GM12878 (cell line): Measurements from ENCODE around the gene ENOPH1. TPM values are rescaled to one million over a fixed set of nuclear protein-coding genes. Genes with fewer than 3 reads are reported as not detected.

ENCODE experiments used
- ATAC-seq: fragments of 200-7000 bp; cut with Tn5 transposase; 3 replicates; pipeline ENCODE4 v1.9.1; 2020; ENCODE audit warnings: mild to moderate bottlenecking, moderate library complexity
- BruUV-seq: library from RNA; stranded (reverse); fragments of 400-500 nt; replicated peaks from 2 replicates; lab custom pipeline; 2021; lab: Mats Ljungman, UMichigan
- CTCF ChIA-PET: fragments of 300-600 bp; sonication (Branson Sonifier 250); formaldehyde crosslinking; extraction: SDS; loops from one replicate; lab custom pipeline; 2021; ENCODE audit warnings: inconsistent platforms; lab: Yijun Ruan, JAX
- POLR2A ChIA-PET: fragments of 350-600 bp; formaldehyde crosslinking; extraction: SDS; loops from one replicate; lab custom pipeline; 2021; ENCODE audit warnings: inconsistent platforms; lab: Charles Lee
- RAD21 ChIA-PET: fragments of 300-600 bp; sonication (Branson Sonifier 250); formaldehyde crosslinking; loops from one replicate; lab custom pipeline; 2023; ENCODE audit warnings: antibody characterized with exemption; ENCODE audit not compliant: unreplicated experiment; lab: Charles Lee
- SMC1A ChIA-PET: fragments of 300-600 bp; sonication (Branson Sonifier 250); formaldehyde crosslinking; loops from one replicate; lab custom pipeline; 2023; ENCODE audit not compliant: unreplicated experiment, uncharacterized antibody; lab: Charles Lee
- DNase-seq: peaks from one replicate; pipeline ENCODE4 v3.0.0-alpha.2; 2011; ENCODE audit warnings: low read depth, low spot score
- FAIRE-seq: peaks from 3 replicates; lab custom pipeline; 2011; peaks lifted over from hg19 to GRCh38; lab: Jason Lieb, UNC
- H2AFZ ChIP-seq: 2 replicates; pipeline ENCODE4 v1.6.0; 2011; ENCODE audit warnings: low read depth, low read length, control low read depth; ENCODE audit not compliant: control insufficient read depth
- H3K27ac ChIP-seq: 2 replicates; pipeline ENCODE4 v1.5.1; 2011; ENCODE audit warnings: control low read depth; ENCODE audit not compliant: control insufficient read depth, insufficient read depth
- H3K27me3 ChIP-seq, 2 experiments: replicated peaks in 1 of 2; 2 replicates each; pipeline versions ENCODE4 v1.6.0 to v1.6.1; 2011; ENCODE audit warnings: low read length in 1 of 2; ENCODE audit not compliant: control insufficient read depth in 2 of 2, insufficient read depth in 2 of 2
- H3K36me3 ChIP-seq, 2 experiments: 2 replicates each; pipeline ENCODE4 v1.5.1; 2011; ENCODE audit warnings: low read length in 1 of 2; ENCODE audit not compliant: control insufficient read depth in 2 of 2, insufficient read depth in 2 of 2
- H3K4me1 ChIP-seq: 2 replicates; pipeline ENCODE4 v1.6.1; 2011; ENCODE audit warnings: mild to moderate bottlenecking, low read length, moderate library complexity, mixed read lengths; ENCODE audit not compliant: control insufficient read depth, insufficient read depth
- H3K4me2 ChIP-seq: 2 replicates; pipeline ENCODE4 v1.6.0; 2011; ENCODE audit warnings: control low read depth; ENCODE audit not compliant: control insufficient read depth, insufficient read depth
- H3K4me3 ChIP-seq: fragments of 200-600 bp; sonication (generic); 2 replicates; pipeline ENCODE4 v1.5.1; 2016
- H3K79me2 ChIP-seq: 2 replicates; pipeline ENCODE4 v1.6.0; 2011; ENCODE audit warnings: low read length; ENCODE audit not compliant: control insufficient read depth, insufficient read depth
- H3K9ac ChIP-seq: 2 replicates; pipeline ENCODE4 v1.8.0; 2011; ENCODE audit warnings: low read length, control low read depth, mixed read lengths; ENCODE audit not compliant: control insufficient read depth, insufficient read depth
- H3K9me3 ChIP-seq: replicated peaks from 3 replicates; pipeline ENCODE4 v1.5.1; 2011; ENCODE audit warnings: mild to moderate bottlenecking, low read length; ENCODE audit not compliant: control insufficient read depth, insufficient read depth
- H4K20me1 ChIP-seq: 2 replicates; pipeline ENCODE4 v1.6.0; 2011; ENCODE audit not compliant: control insufficient read depth, insufficient read depth
- BCL11A ChIP-seq: IDR thresholded peaks from 2 replicates; pipeline ENCODE4 v1.6.1; 2011; ENCODE audit warnings: low read depth, low read length
- BMI1 ChIP-seq: fragments of 450-650 bp; IDR thresholded peaks from 2 replicates; pipeline ENCODE4 v1.6.1; 2016; ENCODE audit warnings: mild to moderate bottlenecking, moderate library complexity, borderline replicate concordance
- EGR1 ChIP-seq, 2 experiments: IDR thresholded peaks; 1 replicate in 1 of 2; 2 replicates in 1 of 2; pipeline ENCODE4 v1.6.1; 2011 to 2012; ENCODE audit warnings: low read depth in 2 of 2, low read length in 2 of 2, borderline replicate concordance in 1 of 2, mild to moderate bottlenecking in 1 of 2, moderate library complexity in 1 of 2
- KAT2A ChIP-seq: conservative IDR thresholded peaks from 2 replicates; pipeline ENCODE4 v1.6.1; 2011; ENCODE audit warnings: low read depth, low read length; ENCODE audit not compliant: control insufficient read depth
- NR2F1 ChIP-seq: fragments of 450-650 bp; conservative IDR thresholded peaks from 2 replicates; pipeline ENCODE4 v1.6.1; 2017; ENCODE audit warnings: mild to moderate bottlenecking
- SREBF2 ChIP-seq: IDR thresholded peaks from 2 replicates; pipeline ENCODE4 v1.6.1; 2012; ENCODE audit warnings: mild to moderate bottlenecking, low read length
- ZNF24 ChIP-seq: fragments of 450-650 bp; IDR thresholded peaks from 2 replicates; pipeline ENCODE4 v1.6.1; 2017; ENCODE audit warnings: antibody characterized with exemption, mild to moderate bottlenecking
- ZSCAN29 ChIP-seq: fragments of 450-650 bp; IDR thresholded peaks from 2 replicates; pipeline ENCODE4 v1.6.1; 2017; ENCODE audit warnings: mild to moderate bottlenecking, moderate library complexity
- WGBS: methylation state at CpG from one replicate; pipeline ENCODE4 v1.1.6; 2016; ENCODE audit warnings: low lambda C conversion rate; ENCODE audit not compliant: insufficient replicate concordance, insufficient coverage; ENCODE audit errors: missing lambda C conversion rate; 5-methylcytosine and 5-hydroxymethylcytosine counted together
- in situ Hi-C: fragments of 300-500 bp; cut with MboI; formaldehyde crosslinking; loops from 9 replicates; pipeline ENCODE4 v1.14.3; 2018; ENCODE audit warnings: mixed read lengths
- intact Hi-C: fragments of 100-400 bp; cut with micrococcal nuclease; formaldehyde crosslinking; loops from one replicate; pipeline ENCODE4 v1.14.2; 2022; ENCODE audit not compliant: unreplicated experiment
- polyA plus RNA-seq, 11 experiments: library from polyadenylated mRNA; depleted of rRNA in 4 of 11; unstranded in 6 of 11; stranded (reverse) in 5 of 11; fragments of >200 nt; fragmentation: Nextera tagmentation in 4 of 11; fragmentation: Illumina TruSeq in 1 of 11; extraction: Ambion mirVana in 4 of 11; extraction: Trizol in 1 of 11; gene quantifications; 1 replicate in 1 of 11; 2 replicates in 10 of 11; pipeline versions ENCODE4 v1.2.1 to v1.2.3, GENCODE V29; 2011 to 2016; ENCODE audit warnings: inconsistent platforms in 2 of 11, missing spikeins in 2 of 11, low read depth in 1 of 11
- total RNA-seq, 4 experiments: library from RNA; depleted of rRNA in 3 of 4; stranded (reverse); fragments of >200 nt in 3 of 4; fragmentation: Illumina TruSeq in 1 of 4; extraction: Trizol in 1 of 4; gene quantifications; 2 replicates each; pipeline versions ENCODE4 v1.2.1 to v1.2.3, GENCODE V29; 2013 to 2021
- TF ChIP-seq, protein P1 (sequence below): IDR thresholded peaks from 2 replicates; pipeline ENCODE4 v1.6.1; 2011; ENCODE audit warnings: borderline replicate concordance, low read depth, mild to moderate bottlenecking, moderate library complexity, mixed read lengths, low read length; ENCODE audit not compliant: insufficient read depth; ENCODE audit errors: extremely low read length
- TF ChIP-seq, protein P2 (sequence below): fragments of 450-650 bp; formaldehyde crosslinking; IDR thresholded peaks from 2 replicates; pipeline ENCODE4 v1.5.0; 2022; ENCODE audit warnings: mild to moderate bottlenecking, missing genetic modification characterization
- TF ChIP-seq, protein P3 (sequence below): fragments of 450-650 bp; IDR thresholded peaks from 2 replicates; pipeline ENCODE4 v1.6.1; 2017; ENCODE audit warnings: mild to moderate bottlenecking
- TF ChIP-seq, protein P4 (sequence below): fragments of 450-650 bp; IDR thresholded peaks from 2 replicates; pipeline ENCODE4 v1.6.1; 2016; ENCODE audit warnings: mild to moderate bottlenecking

Gene ENOPH1
- total and polyA plus RNA-seq, 10 of the 15 experiments (the other 5 are each of a cell fraction or from before 2014, with no cell fraction given), result 24.4 to 83.6 (median 46.7) TPM

DNA sequence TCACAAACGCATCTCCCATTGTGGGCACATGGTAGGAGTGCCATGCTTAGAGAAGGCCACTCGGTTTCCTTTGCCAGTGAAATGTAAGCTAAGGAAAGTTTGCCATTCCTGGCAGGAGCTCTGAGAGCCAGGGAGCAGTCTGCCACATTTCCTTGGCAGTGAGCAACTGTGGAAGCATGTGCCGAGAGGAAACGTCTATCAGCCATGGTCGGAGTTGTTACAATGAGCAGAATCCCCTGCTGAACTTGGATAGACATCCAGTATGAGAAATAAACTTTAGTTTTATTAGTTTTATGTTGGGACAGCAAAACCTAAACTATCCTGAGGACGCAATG is 51.1 kb downstream of the ENOPH1 start (continued):
- TF ChIP-seq, protein P1, sequence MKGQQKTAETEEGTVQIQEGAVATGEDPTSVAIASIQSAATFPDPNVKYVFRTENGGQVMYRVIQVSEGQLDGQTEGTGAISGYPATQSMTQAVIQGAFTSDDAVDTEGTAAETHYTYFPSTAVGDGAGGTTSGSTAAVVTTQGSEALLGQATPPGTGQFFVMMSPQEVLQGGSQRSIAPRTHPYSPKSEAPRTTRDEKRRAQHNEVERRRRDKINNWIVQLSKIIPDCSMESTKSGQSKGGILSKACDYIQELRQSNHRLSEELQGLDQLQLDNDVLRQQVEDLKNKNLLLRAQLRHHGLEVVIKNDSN, result no peak
- TF ChIP-seq BCL11A, result no peak

DNA sequence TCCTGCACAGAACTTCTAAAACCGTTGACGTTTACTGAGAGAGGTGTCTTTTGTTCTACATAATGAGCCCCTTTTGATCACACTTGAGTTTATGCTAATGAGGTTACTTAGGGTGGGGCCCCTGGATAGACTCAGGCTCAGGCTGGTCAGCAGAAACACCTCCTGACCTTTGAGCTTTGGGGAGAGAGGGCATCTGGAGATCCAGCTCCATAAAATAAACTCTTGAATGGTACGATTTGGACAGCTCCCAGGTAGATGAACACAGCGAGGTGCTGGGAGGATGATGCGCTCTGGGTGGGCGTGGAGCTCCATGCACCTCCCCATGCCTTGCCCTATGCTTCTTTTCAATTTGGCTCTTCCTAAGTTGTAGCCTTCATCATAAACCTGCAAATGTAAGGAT is 52.0 kb downstream of the ENOPH1 start:
- Histone ChIP-seq H3K9ac (no peak overlapping the region), H3K9me3 (no peaks in the 10 kb centered on the region), H3K79me2 (no peaks in the 10 kb centered on the region), H2AFZ (no peak overlapping the region), H3K4me1 (no peaks in the 10 kb centered on the region), H3K36me3 (no peaks in the 10 kb centered on the region), H3K4me2 (no peak overlapping the region), H4K20me1 (no peaks in the 10 kb centered on the region), H3K4me3 (no peak overlapping the region), H3K27ac (no peak overlapping the region), H3K27me3 (no peaks in the 10 kb centered on the region)
- TF ChIP-seq, protein P2, sequence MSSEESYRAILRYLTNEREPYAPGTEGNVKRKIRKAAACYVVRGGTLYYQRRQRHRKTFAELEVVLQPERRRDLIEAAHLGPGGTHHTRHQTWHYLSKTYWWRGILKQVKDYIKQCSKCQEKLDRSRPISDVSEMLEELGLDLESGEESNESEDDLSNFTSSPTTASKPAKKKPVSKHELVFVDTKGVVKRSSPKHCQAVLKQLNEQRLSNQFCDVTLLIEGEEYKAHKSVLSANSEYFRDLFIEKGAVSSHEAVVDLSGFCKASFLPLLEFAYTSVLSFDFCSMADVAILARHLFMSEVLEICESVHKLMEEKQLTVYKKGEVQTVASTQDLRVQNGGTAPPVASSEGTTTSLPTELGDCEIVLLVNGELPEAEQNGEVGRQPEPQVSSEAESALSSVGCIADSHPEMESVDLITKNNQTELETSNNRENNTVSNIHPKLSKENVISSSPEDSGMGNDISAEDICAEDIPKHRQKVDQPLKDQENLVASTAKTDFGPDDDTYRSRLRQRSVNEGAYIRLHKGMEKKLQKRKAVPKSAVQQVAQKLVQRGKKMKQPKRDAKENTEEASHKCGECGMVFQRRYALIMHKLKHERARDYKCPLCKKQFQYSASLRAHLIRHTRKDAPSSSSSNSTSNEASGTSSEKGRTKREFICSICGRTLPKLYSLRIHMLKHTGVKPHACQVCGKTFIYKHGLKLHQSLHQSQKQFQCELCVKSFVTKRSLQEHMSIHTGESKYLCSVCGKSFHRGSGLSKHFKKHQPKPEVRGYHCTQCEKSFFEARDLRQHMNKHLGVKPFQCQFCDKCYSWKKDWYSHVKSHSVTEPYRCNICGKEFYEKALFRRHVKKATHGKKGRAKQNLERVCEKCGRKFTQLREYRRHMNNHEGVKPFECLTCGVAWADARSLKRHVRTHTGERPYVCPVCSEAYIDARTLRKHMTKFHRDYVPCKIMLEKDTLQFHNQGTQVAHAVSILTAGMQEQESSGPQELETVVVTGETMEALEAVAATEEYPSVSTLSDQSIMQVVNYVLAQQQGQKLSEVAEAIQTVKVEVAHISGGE (CRISPR knock-in tag), result no peak
- TF ChIP-seq ZSCAN29, result no peak
- TF ChIP-seq NR2F1, result no peak
- no peak for TF ChIP-seq KAT2A
- TF ChIP-seq, protein P3, sequence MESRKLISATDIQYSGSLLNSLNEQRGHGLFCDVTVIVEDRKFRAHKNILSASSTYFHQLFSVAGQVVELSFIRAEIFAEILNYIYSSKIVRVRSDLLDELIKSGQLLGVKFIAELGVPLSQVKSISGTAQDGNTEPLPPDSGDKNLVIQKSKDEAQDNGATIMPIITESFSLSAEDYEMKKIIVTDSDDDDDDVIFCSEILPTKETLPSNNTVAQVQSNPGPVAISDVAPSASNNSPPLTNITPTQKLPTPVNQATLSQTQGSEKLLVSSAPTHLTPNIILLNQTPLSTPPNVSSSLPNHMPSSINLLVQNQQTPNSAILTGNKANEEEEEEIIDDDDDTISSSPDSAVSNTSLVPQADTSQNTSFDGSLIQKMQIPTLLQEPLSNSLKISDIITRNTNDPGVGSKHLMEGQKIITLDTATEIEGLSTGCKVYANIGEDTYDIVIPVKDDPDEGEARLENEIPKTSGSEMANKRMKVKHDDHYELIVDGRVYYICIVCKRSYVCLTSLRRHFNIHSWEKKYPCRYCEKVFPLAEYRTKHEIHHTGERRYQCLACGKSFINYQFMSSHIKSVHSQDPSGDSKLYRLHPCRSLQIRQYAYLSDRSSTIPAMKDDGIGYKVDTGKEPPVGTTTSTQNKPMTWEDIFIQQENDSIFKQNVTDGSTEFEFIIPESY, result no peak
- TF ChIP-seq ZNF24, result no peak
- TF ChIP-seq EGR1 (IDR thresholded peaks at IDR 0.05; ENCODE audit: borderline replicate concordance in 1 of 2, low read depth in 2 of 2, low read length in 2 of 2), result no peak
- TF ChIP-seq BMI1, result no peak
- TF ChIP-seq SREBF2, result no peak
- TF ChIP-seq, protein P4, sequence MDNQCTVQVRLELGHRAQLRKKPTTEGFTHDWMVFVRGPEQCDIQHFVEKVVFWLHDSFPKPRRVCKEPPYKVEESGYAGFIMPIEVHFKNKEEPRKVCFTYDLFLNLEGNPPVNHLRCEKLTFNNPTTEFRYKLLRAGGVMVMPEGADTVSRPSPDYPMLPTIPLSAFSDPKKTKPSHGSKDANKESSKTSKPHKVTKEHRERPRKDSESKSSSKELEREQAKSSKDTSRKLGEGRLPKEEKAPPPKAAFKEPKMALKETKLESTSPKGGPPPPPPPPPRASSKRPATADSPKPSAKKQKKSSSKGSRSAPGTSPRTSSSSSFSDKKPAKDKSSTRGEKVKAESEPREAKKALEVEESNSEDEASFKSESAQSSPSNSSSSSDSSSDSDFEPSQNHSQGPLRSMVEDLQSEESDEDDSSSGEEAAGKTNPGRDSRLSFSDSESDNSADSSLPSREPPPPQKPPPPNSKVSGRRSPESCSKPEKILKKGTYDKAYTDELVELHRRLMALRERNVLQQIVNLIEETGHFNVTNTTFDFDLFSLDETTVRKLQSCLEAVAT, result no peak
- CTCF ChIA-PET, result no interaction called here
- no TSS peak for BruUV-seq
- FAIRE-seq (no peak), DNase-seq (no peak), ATAC-seq (no peak)
- POLR2A ChIA-PET, result no interaction called here
- 79% methylated on average over 5 of the region's 6 CpGs for WGBS
- intact Hi-C loops (no loop called here), in situ Hi-C loops (no loop called here)
- SMC1A ChIA-PET, result no interaction called here
- RAD21 ChIA-PET, result no interaction called here
